Measurements from ENCODE around the gene LMNA. TPM values are rescaled to one million over a fixed set of nuclear protein-coding genes. Genes with fewer than 3 reads are reported as not detected.

The LMNA gene
- polyA plus RNA-seq, 1 experiment = 840 TPM

Other genes with a start within 250 kb of the LMNA start
- gene RIT1, start 203.4 kb upstream of the LMNA start, polyA plus RNA-seq (2011; rRNA removed) = 25.8 and 42.6 TPM in 2 replicates
- gene KHDC4, start 180.3 kb upstream of the LMNA start, polyA plus RNA-seq (2011; rRNA removed) = 39.0 and 39.8 TPM in 2 replicates
- not detected in 2 replicates for gene RXFP4, start 173.1 kb upstream of the LMNA start, polyA plus RNA-seq (2011; rRNA removed)
- gene ARHGEF2, start 136.2 kb upstream of the LMNA start, polyA plus RNA-seq (2011; rRNA removed) = 130 and 213 TPM in 2 replicates
- gene SSR2, start 93.8 kb upstream of the LMNA start, polyA plus RNA-seq (2011; rRNA removed) = 891 and 935 TPM in 2 replicates
- gene UBQLN4, start 60.9 kb upstream of the LMNA start, polyA plus RNA-seq (2011; rRNA removed) = 25.7 and 28.3 TPM in 2 replicates
- 60.0 and 77.4 TPM in 2 replicates for gene LAMTOR2, start 59.9 kb upstream of the LMNA start, polyA plus RNA-seq (2011; rRNA removed)
- gene RAB25, start 53.6 kb upstream of the LMNA start, polyA plus RNA-seq (2011; rRNA removed) = not detected in 2 replicates
- 1.9 TPM in 2 replicates for gene MEX3A, start 32.2 kb upstream of the LMNA start, polyA plus RNA-seq (2011; rRNA removed)
- 0.49 and 0.77 TPM in 2 replicates for gene SEMA4A, start 38.9 kb downstream of the LMNA start, polyA plus RNA-seq (2011; rRNA removed)
- 21.4 and 25.8 TPM in 2 replicates for gene SLC25A44, start 79.4 kb downstream of the LMNA start, polyA plus RNA-seq (2011; rRNA removed)
- 55.0 and 73.1 TPM in 2 replicates for gene PMF1, start 98.3 kb downstream of the LMNA start, polyA plus RNA-seq (2011; rRNA removed)
- gene BGLAP, start 127.5 kb downstream of the LMNA start, polyA plus RNA-seq (2011; rRNA removed) = 0.26 and 0.50 TPM in 2 replicates
- 0.06 and 0.18 TPM in 2 replicates for gene PAQR6, start 133.3 kb downstream of the LMNA start, polyA plus RNA-seq (2011; rRNA removed)
- 22.8 and 32.6 TPM in 2 replicates for gene SMG5, start 168.1 kb downstream of the LMNA start, polyA plus RNA-seq (2011; rRNA removed)
- gene TMEM79, start 169.6 kb downstream of the LMNA start, polyA plus RNA-seq (2011; rRNA removed) = 2.3 and 3.3 TPM in 2 replicates
- 31.9 and 41.1 TPM in 2 replicates for gene GLMP, start 181.0 kb downstream of the LMNA start, polyA plus RNA-seq (2011; rRNA removed)
- gene VHLL, start 184.6 kb downstream of the LMNA start, polyA plus RNA-seq (2011; rRNA removed) = not detected in 2 replicates
- gene CCT3, start 223.6 kb downstream of the LMNA start, polyA plus RNA-seq (2011; rRNA removed) = 275 and 299 TPM in 2 replicates
- gene TSACC, start 223.8 kb downstream of the LMNA start, polyA plus RNA-seq (2011; rRNA removed) = 0.52 and 0.59 TPM in 2 replicates

All from BJ (cell line).